ENCODE results near the gene SUGCT.

Gene SUGCT

GRCh38 chr7:40802497-40802896 is 667.7 kb downstream of the SUGCT start:
- DNase-seq, result no peak

DNA sequence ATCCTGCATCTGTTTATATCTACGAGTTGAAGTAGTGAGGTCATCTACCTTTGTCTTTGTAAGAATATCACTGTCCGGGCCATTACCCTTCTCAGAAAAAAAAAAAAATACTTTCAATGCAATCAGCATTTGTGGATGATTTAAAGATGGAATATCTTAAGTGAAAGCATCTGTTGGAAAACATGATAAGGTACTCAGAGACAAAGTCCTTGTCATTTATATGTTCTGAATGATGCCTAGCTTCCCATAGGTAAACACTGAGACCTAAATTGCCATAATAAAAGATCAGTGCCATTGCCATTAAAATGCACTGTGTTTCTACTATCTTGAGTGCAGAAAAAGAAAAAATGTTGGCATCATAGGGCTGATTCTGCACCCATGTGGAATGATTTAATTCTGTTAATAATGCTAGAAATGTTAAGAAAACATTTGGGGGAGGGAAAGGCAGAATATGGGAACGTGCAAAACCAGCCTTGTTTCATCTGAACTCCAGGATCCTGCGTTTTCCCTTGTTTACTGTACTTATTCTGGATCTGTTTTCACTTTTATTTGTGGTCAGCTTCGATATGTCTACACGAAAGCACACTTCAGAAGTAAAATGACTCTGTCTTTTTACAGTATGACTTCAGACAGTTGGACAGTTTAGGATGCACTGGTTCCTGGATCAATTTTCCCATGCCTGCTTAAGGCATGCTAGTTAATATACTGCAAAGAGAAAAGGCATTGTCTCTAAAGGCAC is 669.8 kb downstream of the SUGCT start:
- DNase-seq, result no peak

DNA sequence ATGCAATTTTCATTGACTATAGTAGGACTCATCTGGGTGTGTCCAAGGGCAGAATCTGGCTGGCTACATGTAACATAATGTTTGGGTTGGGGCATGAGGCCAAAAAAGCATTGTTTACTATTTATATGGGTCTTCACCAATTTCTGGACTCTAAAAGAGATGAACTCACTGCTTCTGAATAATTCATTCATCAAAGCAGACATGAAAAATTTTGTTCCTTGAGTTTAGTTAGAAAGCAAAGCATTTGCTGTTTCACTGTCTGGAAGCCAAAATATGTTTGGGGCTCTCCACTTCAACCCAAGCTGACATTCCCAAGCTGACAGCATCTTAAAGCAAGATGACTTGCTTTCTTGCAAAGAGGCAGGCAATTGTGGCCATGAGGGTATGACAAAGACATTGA is 670.6 kb downstream of the SUGCT start:
- DNase-seq, result no peak

DNA sequence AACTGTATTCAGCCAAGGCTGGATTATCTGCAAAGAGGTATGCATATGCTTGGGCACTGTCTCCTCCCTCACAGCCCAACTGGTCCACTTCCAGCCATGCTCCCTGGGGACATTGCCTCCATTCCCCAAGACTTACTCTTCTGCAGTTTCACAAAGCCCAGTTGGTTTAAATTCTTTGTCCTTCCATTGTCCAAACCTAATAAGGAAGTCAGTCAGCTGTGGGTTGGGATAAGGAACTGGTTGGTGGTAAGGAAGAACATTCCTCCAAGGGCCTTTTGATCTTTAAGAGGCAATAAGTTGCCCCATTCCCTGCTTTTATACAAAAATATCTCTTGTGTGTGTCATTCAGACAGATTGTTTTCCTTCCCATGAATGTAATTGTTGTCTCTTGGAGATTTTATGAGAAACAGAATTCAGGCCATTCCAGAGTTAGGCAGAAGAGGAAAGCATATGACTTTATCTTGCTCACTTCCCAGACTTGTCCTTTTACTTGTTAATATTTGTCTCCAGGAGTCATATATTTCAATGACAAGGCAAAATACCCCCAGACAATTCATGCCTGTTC is 673.7 kb downstream of the SUGCT start:
- no peak for DNase-seq

- DNase-seq, result no peak
Observed at GRCh38 chr7:40810274-40810673, 675.5 kb downstream of the SUGCT start.

DNA sequence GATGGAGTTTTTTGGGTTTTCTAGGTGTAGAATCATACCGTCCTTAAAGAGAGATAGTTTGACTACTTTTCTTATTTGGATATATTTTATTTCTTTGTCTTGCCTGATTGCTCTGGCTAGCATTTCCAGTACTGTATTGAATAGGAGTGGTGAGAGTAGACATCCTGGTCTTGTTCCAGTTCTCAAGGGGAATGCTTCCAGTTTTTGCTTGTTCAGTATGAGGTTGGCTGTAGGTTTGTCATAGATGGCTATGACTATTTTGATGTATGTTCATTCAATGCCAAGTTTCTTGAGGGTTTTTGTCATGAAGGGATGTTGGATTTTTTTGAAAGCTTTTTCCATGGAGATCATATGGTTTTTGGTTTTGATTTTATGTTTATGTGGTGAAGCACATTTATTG is 676.9 kb downstream of the SUGCT start:
- DNase-seq, result no peak

GRCh38 chr7:40815022-40815421 is 680.2 kb downstream of the SUGCT start:
- no peak for DNase-seq

DNA sequence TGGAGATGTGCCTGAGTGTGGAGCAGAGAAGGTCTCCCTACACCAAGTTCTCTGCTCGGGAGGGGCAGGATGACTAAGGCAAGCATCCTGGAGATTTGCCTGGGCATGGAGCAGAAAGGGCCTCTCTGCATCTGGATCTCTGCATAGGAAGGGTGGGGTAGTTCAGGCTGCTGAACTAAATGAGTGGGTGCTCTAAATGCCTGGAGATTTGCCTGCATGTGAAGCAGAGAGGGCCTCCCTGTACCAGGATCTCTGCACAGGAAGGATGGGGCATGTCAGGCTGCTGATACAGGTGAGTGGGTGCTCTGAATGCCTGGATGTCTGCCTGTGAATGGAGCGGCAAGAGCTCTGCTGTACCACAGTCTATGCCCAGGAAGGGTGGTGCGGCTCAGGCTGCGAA is 680.7 kb downstream of the SUGCT start:
- no peak for DNase-seq

DNA sequence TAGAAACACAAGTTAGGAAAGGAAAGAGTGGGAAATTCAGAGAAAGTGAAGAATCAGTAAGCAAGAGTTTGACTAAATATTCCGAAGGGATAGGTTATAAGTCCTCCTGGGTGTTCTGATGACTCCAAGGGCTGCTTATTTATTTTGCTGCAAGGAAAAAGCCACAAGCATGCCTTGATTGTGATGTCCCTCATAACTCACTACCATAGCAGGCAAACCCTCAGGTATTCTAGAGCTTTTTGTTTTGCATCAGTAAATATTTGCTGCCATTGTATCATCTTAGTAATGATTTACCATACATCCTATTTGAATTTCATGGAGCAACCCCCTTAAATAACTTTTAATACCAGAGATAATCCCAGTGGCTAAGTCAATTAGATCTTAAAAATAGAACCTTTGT is 688.1 kb downstream of the SUGCT start:
- DNase-seq, result no peak

DNA sequence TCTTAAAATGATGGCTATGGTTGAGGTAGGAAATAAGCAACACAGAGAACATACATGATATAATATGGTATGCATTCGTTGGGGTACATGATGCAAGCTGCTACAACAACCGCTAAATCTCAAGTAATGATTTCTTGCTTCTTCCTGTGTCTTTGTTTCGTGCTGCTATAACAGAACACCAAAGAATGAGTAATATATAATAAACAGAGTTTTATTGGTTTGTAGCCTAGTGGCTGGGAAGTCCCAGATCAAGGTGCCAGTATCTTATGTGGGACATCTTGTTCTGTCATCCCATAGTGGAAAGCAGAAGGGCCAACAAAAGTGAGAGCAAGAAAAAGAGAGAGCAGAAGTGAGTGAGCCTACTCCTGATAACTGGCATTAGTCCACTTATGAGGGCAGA is 689.7 kb downstream of the SUGCT start:
- no peak for DNase-seq

GRCh38 chr7:40826411-40827221 is 691.8 kb downstream of the SUGCT start:
- peak; percentile 48 for DNase-seq

- DNase-seq, result peak; percentile 56
Observed at GRCh38 chr7:40827222-40828085, 692.6 kb downstream of the SUGCT start.

DNA sequence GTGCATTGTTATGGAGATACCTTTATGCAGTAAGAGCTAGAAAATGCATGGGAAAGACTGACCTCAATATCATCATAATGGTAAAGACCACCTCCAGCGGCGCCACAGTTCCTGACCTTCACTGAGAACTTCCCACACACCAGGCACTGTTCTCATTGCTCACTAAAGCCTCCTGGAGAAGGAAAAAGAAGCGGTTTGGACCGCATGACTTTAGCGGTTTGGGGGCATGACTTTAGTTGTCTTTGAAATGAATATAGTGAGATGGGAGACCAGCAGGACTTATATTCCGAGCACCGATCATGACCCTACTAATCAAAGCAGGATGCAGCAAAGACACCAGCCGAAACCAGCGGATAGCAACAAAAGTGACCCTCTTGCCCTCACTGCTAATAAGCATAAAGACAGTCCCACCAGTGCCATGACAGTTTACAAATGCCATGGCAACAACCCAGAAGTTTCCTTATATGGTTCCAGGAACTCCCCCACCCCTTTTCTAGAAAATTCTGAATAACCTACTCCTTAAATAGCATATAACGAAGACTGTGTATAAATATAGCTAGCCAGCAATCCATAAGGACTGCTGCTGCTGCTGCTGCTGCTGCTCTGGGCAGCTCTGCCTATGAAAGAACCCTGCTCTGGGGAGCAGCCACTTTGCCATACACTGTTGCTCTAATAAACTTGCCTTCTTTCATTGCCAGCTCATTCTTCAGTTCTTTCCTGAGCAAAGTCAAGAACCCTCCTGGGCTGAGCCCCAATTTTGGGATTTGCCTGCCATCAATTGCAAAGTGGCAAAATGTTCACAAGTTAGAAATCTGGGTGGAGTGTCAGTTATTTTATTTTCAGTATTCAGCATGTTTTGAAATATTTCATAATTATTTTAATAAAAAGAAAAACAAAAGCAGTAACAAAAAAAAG is 694.1 kb downstream of the SUGCT start:
- DNase-seq, result no peak

GRCh38 chr7:40833191-40833887 is 698.5 kb downstream of the SUGCT start:
- no peak for DNase-seq

DNA sequence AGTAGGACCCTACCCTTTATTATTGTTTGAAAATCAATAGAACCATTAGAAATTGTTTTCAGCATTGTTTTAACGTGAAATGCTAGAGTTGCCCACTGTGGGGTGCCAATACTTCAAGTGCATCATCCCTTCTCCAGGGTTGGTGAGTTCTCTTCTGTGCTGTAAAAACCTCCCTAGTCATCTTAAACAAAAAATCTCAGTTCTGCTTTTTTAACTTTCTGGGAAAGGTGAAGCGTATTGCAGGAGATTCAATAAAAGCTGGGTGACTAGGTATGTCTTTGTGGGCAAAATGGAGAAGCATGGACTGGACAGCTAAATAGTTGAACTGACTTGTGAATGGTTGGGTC is 699.1 kb downstream of the SUGCT start:
- no peak for DNase-seq

DNA sequence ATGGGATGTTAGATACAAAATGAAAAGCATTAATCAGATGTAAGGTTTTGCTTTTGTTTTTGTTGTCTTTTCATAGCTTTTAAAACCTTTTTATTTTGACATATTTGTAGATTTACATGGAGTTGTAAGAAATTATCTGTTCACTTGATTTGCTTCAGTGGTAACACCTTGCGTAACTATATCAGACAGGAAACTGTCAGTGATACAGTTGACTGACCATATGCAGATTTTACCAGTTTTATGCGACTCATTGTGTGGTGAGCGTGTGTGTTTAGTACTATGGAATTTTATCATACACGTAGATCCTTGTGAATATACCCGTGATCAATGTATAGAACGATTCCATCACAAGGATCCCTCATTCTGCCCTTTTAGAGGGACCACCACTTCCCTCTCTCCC is 701.4 kb downstream of the SUGCT start:
- DNase-seq, result no peak

DNA sequence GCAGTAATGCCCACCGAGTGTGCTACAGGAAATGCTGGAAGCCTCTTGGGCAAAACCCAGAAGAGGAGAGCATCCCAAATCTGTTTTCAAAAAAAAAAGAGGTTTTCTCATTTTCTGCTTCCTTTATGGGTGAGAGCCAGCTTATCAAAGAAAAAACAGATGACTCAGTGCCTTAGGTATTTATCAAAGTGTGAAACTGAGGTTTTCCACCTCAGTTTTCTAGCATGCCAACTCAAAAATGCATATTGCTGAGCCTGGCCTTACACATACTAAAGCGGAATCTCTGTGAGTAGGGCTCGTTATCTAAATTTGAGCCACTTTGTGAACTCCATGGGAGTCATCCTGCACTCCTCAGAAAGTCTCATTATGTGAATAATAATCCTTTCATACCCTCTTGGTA is 705.1 kb downstream of the SUGCT start:
- no peak for DNase-seq

DNA sequence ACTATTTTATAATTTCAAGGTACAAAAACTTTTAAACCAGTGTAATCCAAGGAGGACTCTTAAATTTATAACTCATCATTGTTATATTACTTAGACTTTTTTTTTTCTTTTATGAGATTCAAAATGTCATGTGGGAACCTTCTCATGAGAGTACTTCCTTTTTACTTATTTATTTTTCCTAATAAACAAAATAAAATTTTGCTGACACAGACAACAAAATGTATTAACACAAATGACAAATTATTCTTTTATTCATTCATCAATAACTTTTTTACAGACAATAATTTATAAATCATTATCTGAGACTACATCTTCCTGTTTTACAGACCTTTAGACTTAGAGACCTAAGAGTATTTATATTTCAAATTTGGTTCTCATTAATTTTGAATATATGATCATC is 706.2 kb downstream of the SUGCT start:
- no peak for DNase-seq

DNA sequence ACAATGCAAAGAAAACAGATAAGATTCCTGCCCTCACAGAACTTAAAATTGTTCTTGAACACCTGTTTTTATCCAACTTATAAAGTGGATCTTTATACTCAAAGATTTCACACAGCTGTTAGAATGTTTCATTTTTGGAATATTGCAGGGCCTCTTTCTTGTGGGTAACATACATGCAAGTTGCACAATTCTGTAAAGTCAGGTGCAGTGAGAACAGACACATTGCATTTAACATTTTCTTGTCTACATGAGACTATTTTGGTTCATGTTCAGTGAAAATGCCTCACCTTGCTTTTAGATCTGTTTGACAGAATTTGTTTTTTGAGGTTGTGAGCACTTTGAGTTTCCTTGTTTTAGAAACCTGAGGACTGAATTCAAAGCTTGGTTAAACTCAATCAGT is 707.8 kb downstream of the SUGCT start:
- DNase-seq, result no peak

- no peak for DNase-seq
Observed at GRCh38 chr7:40843338-40843985, 708.7 kb downstream of the SUGCT start.

DNA sequence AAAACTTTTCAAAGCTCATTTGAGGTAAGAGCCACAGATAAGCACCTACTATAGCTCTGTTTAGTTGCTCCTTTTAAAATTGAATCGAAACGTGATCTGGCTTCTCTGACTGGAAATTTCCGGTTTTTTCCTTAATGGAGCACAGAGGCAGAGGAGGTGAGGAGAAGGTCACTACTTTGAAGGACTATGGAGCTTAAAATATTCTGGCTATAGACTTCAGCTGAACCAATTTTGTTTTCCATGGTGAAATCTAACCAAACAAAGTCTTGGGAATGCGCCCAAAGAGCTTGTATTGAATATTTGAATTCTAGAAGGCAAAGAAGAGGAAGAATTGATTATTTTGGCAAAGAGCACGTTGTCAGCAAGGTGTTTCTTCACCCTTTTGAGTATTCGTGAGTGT is 711.1 kb downstream of the SUGCT start:
- no peak for DNase-seq
